NCI-H146 treated with DMSO at 0.1 percent for 48 hours (cell line): ENCODE data around the gene CCDC40.
A peak's percentile ranks its signal among the peaks of the same experiment; 100 is the strongest.
"Not testable (repeated sequence)": the region's sequence is repeated elsewhere in the genome, so short reads cannot be mapped to it uniquely, and the experiment has no call there.

Source experiments
- DNase-seq: peaks from one replicate; lab custom pipeline; 2025; ENCODE audit not compliant: unreplicated experiment; lab: John Stamatoyannopoulos, UW

Gene CCDC40, protein sequence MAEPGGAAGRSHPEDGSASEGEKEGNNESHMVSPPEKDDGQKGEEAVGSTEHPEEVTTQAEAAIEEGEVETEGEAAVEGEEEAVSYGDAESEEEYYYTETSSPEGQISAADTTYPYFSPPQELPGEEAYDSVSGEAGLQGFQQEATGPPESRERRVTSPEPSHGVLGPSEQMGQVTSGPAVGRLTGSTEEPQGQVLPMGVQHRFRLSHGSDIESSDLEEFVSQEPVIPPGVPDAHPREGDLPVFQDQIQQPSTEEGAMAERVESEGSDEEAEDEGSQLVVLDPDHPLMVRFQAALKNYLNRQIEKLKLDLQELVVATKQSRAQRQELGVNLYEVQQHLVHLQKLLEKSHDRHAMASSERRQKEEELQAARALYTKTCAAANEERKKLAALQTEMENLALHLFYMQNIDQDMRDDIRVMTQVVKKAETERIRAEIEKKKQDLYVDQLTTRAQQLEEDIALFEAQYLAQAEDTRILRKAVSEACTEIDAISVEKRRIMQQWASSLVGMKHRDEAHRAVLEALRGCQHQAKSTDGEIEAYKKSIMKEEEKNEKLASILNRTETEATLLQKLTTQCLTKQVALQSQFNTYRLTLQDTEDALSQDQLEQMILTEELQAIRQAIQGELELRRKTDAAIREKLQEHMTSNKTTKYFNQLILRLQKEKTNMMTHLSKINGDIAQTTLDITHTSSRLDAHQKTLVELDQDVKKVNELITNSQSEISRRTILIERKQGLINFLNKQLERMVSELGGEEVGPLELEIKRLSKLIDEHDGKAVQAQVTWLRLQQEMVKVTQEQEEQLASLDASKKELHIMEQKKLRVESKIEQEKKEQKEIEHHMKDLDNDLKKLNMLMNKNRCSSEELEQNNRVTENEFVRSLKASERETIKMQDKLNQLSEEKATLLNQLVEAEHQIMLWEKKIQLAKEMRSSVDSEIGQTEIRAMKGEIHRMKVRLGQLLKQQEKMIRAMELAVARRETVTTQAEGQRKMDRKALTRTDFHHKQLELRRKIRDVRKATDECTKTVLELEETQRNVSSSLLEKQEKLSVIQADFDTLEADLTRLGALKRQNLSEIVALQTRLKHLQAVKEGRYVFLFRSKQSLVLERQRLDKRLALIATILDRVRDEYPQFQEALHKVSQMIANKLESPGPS

DNA sequence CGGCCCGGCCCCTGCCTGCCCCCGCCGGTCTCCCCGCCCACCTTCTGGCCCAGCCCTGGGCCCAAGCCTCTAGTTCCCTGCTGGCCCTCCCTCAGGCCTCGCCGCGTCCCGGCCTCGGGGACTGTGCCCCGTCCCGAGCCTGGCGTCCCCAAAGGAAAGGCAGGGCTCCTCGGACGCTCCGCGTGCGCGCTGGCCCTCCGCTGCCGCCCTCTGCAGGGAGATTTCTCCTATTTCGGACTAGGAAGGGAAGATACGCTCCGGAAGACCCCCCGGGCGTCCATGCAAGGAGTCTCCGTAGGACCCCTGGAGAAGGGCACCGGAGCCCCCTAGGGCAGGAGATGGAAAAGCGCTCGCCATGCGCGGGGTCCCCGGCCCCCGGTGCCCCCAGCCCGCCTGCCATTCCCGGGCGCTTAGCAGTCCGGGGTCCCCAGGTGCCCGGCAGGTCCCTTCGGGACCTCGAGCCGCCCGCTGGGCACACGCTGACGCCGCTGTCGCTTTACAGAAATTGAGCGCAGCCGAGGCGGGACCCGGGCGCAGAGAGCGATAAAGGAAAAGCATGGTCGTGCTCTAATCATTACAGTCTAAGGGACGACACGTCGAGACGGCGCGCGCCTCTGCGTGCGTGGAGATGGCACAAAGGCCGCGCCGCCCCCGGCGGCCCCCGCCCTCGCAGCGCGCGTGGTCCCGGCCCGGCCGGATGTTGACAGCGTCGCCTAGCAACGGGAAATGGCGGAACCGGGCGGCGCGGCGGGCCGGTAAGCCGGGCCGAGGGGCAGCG is at the start of gene CCDC40:
Gene CCDC40 (plus strand): TSS at position 706 of the 778 bp plus-strand sequence. CDS start 21 bp downstream, at position 727.
- peak; percentile 67 for DNase-seq

DNA sequence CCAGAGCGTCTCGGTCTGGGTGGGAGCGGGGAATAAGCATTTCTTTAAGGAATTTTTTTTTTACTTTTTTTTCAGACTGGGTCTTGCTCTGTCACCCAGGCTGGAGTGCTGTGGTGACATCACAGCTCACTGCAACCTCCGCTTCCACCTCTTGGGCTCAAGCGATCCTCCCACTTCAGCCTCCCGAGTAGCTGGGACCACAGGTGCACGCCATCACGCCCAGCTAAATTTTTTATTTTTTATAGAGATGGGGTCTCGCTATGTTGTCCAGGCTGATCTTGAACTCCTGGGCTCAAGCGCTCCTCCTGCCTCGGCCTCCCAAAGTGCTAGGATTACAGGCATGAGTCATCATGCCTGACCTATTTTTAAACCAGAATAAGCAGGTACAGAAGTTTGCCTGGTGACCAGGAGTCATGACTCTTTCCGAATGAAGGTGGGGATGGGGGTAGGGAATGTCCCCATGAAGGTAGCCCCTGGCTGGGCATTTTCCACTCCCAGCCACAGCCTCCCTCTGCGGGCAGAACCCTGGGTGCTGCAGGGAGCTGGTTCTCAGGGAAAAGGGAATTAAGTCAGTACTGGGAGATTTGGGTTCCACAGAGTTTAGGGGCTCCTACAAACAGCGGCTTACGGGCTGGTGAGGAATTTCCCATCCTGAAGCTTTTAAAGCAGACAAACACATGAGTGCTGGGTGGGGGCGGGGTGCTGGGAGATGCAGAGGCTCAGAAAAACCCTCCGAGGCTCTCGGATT is 49.1 kb upstream of the CCDC40 start:
- DNase-seq: no peak

- DNase-seq: no peak
Measured at GRCh38 chr17:79987935-79988184, 48.6 kb upstream of the CCDC40 start.

DNA sequence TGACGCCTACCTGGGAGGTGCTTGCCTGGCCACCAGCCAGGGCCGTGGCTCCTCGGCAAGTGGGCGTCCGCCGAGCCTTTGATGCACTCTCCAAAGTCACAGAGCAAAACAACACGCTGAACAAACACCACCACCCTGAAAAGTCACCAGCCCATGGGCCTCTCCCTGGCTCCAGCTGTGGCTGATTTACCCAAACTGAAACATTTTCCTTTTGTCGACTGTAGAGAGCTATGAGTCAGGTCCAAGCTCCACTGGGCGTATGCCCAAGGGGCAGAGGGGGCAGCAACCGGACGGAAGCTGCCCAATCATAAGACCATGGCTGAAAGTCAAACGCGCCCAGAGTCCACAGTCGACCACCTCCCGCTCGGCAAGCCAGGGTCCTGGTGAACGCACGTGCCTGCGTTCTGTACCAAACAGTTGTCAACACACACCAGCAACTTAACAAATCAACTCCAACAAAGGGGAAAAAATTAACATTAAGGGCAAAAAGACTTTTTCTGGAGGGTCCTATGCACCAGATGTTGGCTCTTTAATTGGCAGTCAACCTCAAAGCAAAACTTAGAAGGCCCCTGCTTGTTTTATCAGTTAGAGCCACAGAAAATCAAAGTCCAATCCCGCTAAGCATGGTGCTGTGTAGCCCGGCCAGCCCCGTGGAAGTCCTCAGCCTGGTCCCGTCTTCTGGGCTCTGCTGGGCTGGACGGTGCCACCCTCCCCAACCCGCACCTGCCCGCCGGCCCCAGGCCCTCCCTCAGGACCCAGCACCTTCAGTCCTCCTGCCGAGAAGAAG is 48.1 kb upstream of the CCDC40 start:
- no peak for DNase-seq

- no peak for DNase-seq
Measured at GRCh38 chr17:79989106-79989835, 47.2 kb upstream of the CCDC40 start.

DNA sequence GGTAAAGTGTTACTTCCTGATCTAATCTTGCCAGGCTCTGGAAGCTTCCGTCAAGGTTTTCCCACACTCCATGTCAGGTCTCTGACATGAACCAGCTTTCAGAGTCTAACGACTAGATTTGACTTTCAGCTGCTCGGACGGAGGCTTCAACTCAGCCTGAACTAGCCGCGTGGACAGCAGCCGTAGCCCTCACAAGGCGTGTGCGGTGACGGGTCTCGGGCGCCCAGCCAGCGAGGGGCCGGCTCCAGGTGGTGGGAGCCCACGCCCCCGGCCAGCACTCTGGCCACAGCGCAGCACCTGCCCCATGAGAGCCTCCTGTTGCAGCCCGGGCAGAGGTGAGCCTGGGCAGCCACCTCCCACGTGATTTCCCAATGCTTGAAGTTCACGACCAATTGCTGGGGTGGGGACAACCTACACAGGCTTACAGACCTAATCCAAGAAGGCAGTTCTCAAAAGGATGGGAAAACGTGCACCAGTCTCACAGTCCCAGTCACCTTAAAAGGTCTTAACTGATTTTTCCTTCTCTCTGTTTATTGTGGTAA is 46.3 kb upstream of the CCDC40 start:
- DNase-seq: no peak

DNA sequence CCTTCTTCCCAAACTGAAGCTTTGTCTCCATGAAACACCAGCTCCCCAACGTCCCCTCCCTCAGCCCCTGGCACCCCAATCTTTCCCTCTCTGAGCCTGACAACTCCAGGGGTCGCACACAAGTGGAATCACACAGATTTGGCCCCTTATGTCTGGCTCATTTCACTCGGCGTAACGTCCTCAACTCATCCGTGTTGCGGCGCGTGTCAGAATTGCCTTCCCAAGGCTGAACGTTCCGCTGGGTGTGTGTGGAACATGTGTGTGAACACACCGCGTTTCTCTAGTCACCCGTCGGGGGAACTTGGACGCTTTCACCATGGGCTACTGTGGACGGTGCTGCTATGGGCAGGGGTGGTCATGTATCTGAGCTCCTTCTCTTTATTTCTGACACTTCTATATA is 45.7 kb upstream of the CCDC40 start:
- no peak for DNase-seq

DNA sequence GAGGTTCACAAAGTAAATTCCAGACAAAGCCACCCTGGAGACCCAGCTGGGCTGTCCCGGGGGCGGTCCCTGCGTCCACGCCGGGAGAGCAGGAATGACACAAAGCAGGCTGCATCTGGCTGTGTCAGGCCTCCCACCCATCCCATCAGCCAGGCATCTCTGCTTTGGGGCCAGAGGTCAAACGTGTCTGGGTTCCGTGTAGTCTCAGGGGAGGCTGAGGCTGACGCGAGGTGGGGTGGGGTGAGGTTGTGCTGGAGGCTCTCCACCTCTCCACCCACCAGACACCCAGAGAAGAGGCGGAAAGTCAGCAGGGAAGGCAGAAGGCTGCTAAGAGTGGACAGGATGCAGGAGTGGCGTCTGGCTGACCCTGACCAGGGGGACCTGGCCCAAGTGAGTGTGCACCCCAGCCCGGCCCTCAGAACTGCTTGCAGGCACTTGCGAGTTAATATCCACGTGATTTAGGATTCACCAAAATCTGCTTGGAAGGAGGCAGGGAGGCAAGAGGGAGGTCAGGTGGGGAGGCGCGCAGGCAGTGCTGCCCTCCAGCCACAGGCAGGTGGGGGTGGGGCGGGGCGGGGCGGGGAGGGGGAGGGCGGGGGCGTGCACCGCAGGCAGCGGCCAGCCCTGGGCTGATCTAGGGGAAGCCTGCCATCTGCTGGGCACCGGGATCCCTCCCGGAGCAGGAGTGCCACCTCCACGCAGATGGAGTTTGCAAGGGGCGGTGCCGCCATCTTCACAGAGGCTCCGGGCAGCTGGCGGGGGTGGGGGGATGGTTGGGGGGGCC is 45.1 kb upstream of the CCDC40 start:
- DNase-seq: peak; percentile 54

- DNase-seq: peak; percentile 33
Measured at GRCh38 chr17:79991924-79992648, 44.4 kb upstream of the CCDC40 start.

DNA sequence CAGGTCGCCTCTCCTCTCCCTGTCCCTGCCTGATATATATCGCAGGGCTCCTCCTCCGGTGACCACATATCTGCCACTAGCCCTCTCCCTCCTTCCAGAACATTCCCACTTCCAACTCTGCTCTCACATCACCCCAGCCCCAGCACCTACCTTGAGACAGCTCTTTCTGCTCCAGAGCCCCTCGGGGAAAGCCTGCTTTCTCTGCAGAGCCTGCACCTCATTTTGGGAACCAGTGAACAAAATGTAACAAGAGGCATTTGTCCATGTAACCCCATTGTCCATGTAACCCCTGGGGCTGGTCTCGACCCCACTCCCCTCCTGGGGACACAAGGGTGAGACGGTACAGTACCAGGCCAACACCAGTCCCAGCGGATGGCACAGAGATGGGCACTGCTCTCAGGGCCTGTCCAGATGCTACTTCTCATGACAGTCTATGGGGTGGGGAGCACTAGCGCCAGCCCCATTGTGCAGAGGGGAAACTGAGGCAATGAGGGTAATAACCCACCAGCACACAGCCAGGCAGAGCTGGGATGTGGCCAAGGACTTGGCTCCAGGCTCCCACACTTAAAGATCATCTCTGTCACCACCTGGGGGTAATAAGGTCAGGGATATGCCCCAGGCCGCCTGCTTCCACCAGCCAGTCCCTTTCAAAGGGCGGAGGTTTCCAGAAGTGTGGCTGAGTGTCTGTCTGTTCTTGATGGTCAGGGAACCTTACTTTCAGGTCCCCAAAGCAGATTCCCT is 43.6 kb upstream of the CCDC40 start:
- DNase-seq: no peak

- DNase-seq: peak; percentile 52
Measured at GRCh38 chr17:79993390-79994227, 42.8 kb upstream of the CCDC40 start.

DNA sequence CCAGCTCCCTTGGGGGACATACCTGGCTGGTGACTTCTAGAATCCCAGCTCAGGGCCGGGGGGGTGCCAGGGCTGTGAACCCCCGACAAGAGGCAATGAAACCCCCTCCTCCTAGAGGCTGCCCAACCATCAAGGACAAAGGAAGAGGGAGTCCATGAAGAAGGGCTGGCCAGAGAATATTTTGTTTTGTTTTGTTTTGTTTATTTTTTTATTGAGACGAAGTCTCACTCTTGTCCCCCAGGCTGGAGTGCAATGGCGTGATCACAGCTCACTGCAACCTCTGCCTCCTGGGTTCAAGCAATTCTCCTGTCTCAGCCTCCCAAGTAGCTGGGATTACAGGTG is 42.2 kb upstream of the CCDC40 start:
- DNase-seq: not testable (repeated sequence)

- DNase-seq: no peak
Measured at GRCh38 chr17:79994602-79995001, 41.8 kb upstream of the CCDC40 start.

GRCh38 chr17:79995696-79996095 is 40.7 kb upstream of the CCDC40 start:
- no peak for DNase-seq

DNA sequence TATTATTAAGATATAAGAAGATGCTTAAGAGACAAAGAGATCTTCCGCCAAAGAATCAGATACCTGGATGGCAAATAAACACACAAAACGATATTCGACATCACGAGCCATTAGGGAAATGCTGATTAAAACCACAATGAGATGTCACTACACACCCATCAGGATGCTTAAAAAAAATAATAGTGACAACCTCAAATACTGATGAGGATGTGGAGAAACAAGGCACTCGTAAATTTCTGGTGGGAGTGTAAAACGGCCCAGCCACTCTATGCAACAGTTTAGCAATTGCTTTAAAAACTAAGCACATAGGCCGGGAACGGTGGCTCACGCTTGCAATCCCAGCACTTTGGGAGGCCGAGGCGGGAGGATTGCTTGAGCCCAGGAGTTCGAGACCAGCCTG is 40.2 kb upstream of the CCDC40 start:
- DNase-seq: no peak
